SU-DHL-6 (cell line): Measurements from ENCODE around the gene KIF3A.

Experiments
- H2AFZ ChIP-seq: fragments of 200-600 bp; sonication (generic); 2 replicates; pipeline ENCODE4 v1.6.1; 2014; ENCODE audit warnings: low read depth, mild to moderate bottlenecking, moderate library complexity, mixed read lengths, antibody characterized with exemption, low read length; ENCODE audit not compliant: severe bottlenecking
- H3F3A ChIP-seq: fragments of 200-600 bp; shearing (Covaris generic); 2 replicates; pipeline ENCODE4 v1.6.0; 2016; ENCODE audit warnings: antibody characterized with exemption, mild to moderate bottlenecking; ENCODE audit not compliant: insufficient read depth
- H3K27ac ChIP-seq: fragments of 200-600 bp; sonication (generic); 2 replicates; pipeline ENCODE4 v1.5.1; 2016; ENCODE audit warnings: low read depth, mild to moderate bottlenecking, low read length, moderate library complexity, mixed read lengths
- H3K27me3 ChIP-seq: fragments of 200-600 bp; sonication (generic), shearing (Covaris generic); 2 replicates; pipeline ENCODE4 v1.6.0; 2014; ENCODE audit warnings: mild to moderate bottlenecking, low read length
- H3K36me3 ChIP-seq: fragments of 200-600 bp; sonication (generic); 2 replicates; pipeline ENCODE4 v1.6.1; 2014; ENCODE audit warnings: mild to moderate bottlenecking, low read length, mixed read lengths
- H3K4me2 ChIP-seq: fragments of 300-600, 200-600 bp; shearing (Covaris generic), sonication (generic); 2 replicates; pipeline ENCODE4 v1.6.0; 2014; ENCODE audit warnings: low read length, low read depth, mild to moderate bottlenecking; ENCODE audit not compliant: poor library complexity, severe bottlenecking
- H3K4me3 ChIP-seq: fragments of 200-600 bp; sonication (generic); 2 replicates; pipeline ENCODE4 v1.5.1; 2014; ENCODE audit warnings: antibody characterized with exemption, low read length, mild to moderate bottlenecking, mixed read lengths; ENCODE audit not compliant: insufficient read depth, poor library complexity, severe bottlenecking
- H3K79me2 ChIP-seq: fragments of 200-600 bp; sonication (generic); 2 replicates; pipeline ENCODE4 v1.6.1; 2014; ENCODE audit warnings: mild to moderate bottlenecking, low read length, moderate library complexity; ENCODE audit not compliant: insufficient read depth
- H3K9ac ChIP-seq: fragments of 200-600 bp; sonication (generic); 2 replicates; pipeline ENCODE4 v1.7.0; 2014; ENCODE audit warnings: mild to moderate bottlenecking, low read length
- H3K9me2 ChIP-seq: fragments of 200-600 bp; sonication (generic); replicated peaks from 2 replicates; pipeline ENCODE4 v1.6.1; 2014; ENCODE audit warnings: low read length; ENCODE audit not compliant: insufficient read depth
- H3K9me3 ChIP-seq: fragments of 200-600 bp; sonication (generic); 2 replicates; pipeline ENCODE4 v1.6.1; 2014; ENCODE audit warnings: low read length, mixed read lengths; ENCODE audit not compliant: insufficient read depth
- H4K20me1 ChIP-seq: fragments of 200-600 bp; sonication (generic); 2 replicates; pipeline ENCODE4 v1.6.1; 2014; ENCODE audit warnings: low read depth, mild to moderate bottlenecking, antibody characterized with exemption, low read length, moderate library complexity, mixed read lengths
- CTCF ChIP-seq: fragments of 200-600 bp; sonication (generic); IDR thresholded peaks from one replicate; pipeline ENCODE4 v1.5.1; 2017; ENCODE audit warnings: antibody characterized with exemption, mild to moderate bottlenecking, low read length, moderate library complexity; ENCODE audit not compliant: insufficient read depth, poor library complexity, severe bottlenecking
- EZH2phosphoT487 ChIP-seq: fragments of 200-600 bp; sonication (generic), shearing (Covaris generic); conservative IDR thresholded peaks from 2 replicates; pipeline ENCODE4 v1.6.1; 2018; ENCODE audit warnings: mild to moderate bottlenecking, antibody characterized with exemption, low read length, moderate library complexity, mixed read lengths

KIF3A gene

GRCh38 chr5:132777209-132778069, 40.1 kb upstream of the KIF3A start, which contains the start of gene SEPTIN8:
SEPTIN8 (minus strand) TSS chr5:132777239; CDS start chr5:132777137, 102 bp downstream.
- H4K20me1 ChIP-seq = no peaks in the 10 kb centered on the region
- H3K9me2 ChIP-seq = no peaks in the 10 kb centered on the region
- H2AFZ ChIP-seq = no peak within 1 kb of the TSS
- no peaks in the 10 kb centered on the region for H3K9me3 ChIP-seq
- peak within 1 kb of the TSS; percentile 28 for H3K4me2 ChIP-seq
- H3K79me2 ChIP-seq = no peaks in the 10 kb centered on the region
- H3K27me3 ChIP-seq = no peaks in the 10 kb centered on the region
- H3F3A ChIP-seq = no peaks in the 10 kb centered on the region
- no peak within 1 kb of the TSS; the same call in 1 of the 2 replicates for H3K9ac ChIP-seq
- no peak within 1 kb of the TSS for H3K27ac ChIP-seq
- no peak within 1 kb of the TSS for H3K4me3 ChIP-seq
- no peak for TF ChIP-seq EZH2phosphoT487
- TF ChIP-seq CTCF = no peak
- no peaks in the 10 kb centered on the region for H3K36me3 ChIP-seq

GRCh38 chr5:132776938-132777208, 39.5 kb upstream of the KIF3A start:
- Histone ChIP-seq H2AFZ (no peak overlapping the region), H3K9ac (no peak overlapping the region), H3K27me3 (no peaks in the 10 kb centered on the region), H3K79me2 (no peaks in the 10 kb centered on the region), H3K36me3 (no peaks in the 10 kb centered on the region), H3F3A (no peaks in the 10 kb centered on the region), H4K20me1 (no peaks in the 10 kb centered on the region), H3K9me3 (no peaks in the 10 kb centered on the region), H3K9me2 (no peaks in the 10 kb centered on the region), H3K27ac (no peak overlapping the region), H3K4me3 (no peak overlapping the region), H3K4me2 (no peak overlapping the region)
- TF ChIP-seq CTCF = no peak
- no peak for TF ChIP-seq EZH2phosphoT487

- H2AFZ ChIP-seq = no peak overlapping the region
- H3K79me2 ChIP-seq = no peaks in the 10 kb centered on the region
- no peak overlapping the region for H3K9ac ChIP-seq
- no peaks in the 10 kb centered on the region for H4K20me1 ChIP-seq
- H3K36me3 ChIP-seq = no peaks in the 10 kb centered on the region
- no peaks in the 10 kb centered on the region for H3K9me2 ChIP-seq
- no peak overlapping the region for H3K4me3 ChIP-seq
- TF ChIP-seq EZH2phosphoT487 (no peak), CTCF (no peak)
- no peaks in the 10 kb centered on the region for H3K9me3 ChIP-seq
- H3F3A ChIP-seq = no peaks in the 10 kb centered on the region
- H3K27me3 ChIP-seq = no peaks in the 10 kb centered on the region
- no peak overlapping the region for H3K27ac ChIP-seq
- H3K4me2 ChIP-seq = no peak overlapping the region
Observed at GRCh38 chr5:132776131-132776937, 39.0 kb upstream of the KIF3A start.
